Ramos (cell line): ENCODE results near the gene SLC9A5.

Experiments used
- in situ Hi-C: fragments of 300-500 bp; cut with MboI; formaldehyde crosslinking; loops from one replicate; pipeline ENCODE4 v1.14.3; 2022; ENCODE audit warnings: low sequenced_read_pairs; ENCODE audit not compliant: unreplicated experiment

Gene SLC9A5, protein sequence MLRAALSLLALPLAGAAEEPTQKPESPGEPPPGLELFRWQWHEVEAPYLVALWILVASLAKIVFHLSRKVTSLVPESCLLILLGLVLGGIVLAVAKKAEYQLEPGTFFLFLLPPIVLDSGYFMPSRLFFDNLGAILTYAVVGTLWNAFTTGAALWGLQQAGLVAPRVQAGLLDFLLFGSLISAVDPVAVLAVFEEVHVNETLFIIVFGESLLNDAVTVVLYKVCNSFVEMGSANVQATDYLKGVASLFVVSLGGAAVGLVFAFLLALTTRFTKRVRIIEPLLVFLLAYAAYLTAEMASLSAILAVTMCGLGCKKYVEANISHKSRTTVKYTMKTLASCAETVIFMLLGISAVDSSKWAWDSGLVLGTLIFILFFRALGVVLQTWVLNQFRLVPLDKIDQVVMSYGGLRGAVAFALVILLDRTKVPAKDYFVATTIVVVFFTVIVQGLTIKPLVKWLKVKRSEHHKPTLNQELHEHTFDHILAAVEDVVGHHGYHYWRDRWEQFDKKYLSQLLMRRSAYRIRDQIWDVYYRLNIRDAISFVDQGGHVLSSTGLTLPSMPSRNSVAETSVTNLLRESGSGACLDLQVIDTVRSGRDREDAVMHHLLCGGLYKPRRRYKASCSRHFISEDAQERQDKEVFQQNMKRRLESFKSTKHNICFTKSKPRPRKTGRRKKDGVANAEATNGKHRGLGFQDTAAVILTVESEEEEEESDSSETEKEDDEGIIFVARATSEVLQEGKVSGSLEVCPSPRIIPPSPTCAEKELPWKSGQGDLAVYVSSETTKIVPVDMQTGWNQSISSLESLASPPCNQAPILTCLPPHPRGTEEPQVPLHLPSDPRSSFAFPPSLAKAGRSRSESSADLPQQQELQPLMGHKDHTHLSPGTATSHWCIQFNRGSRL

DNA sequence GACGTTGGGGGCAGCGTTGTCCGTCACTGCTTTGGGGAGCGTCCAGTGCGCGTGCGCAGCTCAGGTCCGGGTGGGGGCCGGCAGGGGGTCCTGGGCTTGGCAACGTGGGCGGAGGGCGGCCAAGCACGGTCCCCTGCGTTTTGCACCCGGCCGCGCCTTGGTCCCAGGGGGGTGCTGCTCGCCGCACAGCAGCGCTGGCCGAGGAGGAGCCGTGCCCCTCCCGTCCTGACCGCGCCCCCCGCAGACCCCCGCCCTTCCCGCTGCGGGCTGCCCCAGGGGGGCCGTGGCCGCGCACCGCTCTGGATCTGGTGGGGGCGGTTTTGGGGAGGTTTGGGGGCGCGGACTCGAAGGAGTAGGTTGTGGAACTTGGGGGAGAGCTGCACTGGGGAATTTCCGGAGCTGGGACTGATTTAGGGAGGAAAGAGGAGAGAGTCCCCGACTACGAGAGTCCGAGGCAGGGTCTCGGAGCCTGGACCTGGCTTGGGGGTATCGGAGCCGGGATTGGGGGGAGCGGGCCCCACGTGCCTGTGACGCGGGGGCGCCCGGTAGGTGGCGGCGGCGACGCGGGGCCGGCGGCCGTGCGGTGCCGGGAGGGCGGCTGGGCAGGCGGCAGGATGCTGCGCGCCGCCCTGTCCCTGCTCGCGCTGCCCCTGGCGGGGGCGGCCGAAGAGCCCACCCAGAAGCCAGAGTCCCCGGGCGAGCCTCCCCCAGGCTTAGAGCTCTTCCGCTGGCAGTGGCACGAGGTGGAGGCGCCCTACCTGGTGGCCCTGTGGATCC lies at the start of gene SLC9A5:
Gene SLC9A5, plus strand, starts transcription at position 579 of the 777 bp plus-strand sequence. Its CDS starts 36 bp downstream, at position 615.
- in situ Hi-C loops = no loop called here

DNA sequence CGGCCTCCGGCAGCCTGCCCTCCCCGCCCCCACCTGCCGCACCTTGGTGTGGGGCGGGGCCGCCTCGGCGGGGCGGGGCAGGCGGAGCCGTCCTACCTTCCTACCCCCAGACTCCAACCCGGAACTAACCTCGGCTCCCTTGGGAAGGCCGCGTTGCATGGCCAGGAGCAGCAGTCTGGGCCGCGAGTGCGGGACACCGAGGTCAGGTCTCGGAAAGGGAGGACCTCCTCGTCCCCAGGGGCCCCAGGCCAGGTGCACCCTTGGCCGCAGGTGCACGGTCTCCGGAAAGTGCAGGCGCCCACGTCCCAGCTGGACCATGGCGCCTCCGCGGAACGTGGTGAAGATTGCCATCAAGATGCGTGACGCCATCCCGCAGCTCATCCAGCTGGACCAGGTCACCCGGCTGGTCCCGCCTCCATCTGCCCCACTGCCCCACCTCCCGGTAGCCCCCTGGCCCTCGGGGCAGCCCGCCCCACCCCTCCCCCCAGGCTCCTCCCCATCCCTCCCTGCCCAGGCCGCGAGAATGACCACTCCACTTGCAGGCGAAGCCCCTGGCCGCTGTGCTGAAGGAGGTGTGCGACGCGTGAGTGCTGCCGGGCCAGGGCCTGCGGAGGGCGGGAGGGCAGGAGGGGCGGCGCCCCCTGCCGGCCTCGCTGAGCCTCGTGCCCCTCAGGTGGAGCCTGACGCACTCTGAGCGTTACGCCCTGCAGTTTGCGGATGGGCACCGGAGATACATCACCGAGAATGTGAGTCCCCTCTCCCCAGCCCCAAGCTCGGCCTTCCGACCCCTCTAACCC lies 49.6 kb upstream of the SLC9A5 start, which contains the start of gene ELMO3:
Gene ELMO3, plus strand, starts transcription at position 121 of the 797 bp plus-strand sequence. Its CDS starts 196 bp downstream, at position 317.
- in situ Hi-C loops = no loop called here

DNA sequence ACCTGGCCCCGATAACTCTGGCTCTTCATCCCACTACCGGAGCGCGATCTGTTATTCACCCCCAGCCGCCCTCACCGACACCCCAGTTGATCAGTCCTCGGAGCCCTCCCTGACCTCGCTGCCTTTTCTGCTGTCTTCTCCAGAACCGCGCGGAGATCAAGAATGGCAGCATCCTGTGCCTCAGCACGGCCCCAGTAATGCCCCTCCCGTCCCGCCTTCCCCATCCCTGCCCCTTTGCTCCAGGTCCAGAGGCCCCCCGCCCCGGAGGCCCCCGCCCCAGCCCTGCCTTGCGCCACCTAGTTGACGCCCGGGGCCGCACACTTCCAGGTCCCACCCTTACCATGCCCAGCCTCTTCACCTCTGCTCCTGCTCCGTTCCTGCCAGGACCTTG lies 49.0 kb upstream of the SLC9A5 start:
- in situ Hi-C loops = no loop called here

DNA sequence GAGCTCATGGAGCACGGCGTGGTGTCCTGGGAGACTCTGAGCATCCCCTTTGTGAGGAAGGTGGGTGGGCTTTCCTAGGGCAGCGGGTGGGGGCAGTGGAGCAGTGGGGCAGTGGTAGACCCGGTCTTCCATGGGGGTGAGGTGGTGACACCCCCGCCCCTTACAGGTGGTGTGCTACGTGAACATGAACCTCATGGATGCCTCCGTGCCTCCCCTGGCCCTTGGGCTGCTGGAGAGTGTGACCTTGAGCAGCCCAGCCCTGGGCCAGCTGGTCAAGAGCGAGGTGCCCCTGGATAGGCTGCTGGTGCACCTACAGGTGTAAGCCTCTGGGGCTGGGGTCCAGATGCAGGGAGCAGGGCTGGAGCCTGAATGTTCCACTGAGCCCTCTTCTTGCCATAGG lies 48.3 kb upstream of the SLC9A5 start:
- in situ Hi-C loops = no loop called here

DNA sequence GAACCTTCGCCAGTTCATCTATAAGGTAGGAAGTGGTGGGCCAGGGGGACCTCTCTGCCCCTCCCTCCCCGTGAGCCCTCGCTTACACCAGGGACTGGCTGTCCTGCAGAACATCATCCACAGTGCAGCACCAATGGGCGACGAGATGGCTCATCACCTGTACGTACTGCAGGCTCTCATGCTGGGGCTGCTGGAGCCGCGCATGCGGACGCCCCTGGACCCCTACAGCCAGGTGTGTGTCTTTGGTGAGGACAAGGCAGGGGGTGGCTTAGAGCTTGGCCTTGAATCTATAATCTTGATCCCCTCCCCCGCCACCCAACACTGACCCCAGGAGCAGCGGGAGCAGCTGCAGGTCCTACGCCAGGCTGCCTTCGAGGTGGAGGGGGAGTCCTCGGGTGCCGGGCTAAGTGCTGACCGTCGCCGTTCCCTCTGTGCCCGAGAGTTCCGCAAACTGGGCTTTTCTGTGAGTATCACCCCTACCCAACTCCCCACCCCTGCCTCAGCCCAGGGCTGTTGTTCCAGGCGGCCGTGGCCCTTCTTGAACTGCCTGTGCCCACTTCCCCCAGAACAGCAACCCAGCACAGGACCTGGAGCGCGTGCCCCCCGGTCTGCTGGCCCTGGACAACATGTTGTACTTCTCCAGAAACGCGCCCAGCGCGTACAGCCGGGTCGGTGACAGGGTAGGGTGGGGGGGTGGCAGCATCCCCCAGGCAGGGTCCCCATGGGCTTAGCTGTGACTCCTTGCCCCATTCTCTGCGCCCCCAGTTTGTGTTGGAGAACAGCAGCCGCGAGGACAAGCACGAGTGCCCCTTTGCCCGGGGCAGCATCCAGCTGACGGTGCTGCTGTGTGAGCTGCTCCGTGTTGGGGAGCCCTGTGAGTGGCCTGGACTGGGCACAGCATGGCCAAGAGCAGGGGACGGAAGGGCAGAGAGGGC lies 47.1 kb upstream of the SLC9A5 start:
- in situ Hi-C loops = no loop called here

DNA sequence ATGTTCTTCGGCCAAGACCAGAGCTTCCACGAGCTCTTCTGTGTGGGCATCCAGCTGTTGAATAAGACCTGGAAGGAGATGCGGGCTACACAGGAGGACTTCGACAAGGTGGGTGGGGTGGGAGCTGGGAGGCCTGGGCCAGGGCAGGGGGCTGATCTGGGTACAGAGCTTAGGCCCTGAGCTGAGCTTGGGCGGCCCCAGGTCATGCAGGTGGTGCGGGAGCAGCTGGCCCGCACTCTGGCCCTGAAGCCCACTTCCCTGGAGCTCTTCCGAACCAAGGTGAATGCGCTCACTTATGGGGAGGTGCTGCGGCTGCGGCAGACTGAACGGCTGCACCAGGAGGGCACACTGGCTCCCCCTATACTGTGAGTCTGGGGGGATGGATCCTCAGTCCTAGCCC lies 46.4 kb upstream of the SLC9A5 start:
- in situ Hi-C loops = no loop called here

DNA sequence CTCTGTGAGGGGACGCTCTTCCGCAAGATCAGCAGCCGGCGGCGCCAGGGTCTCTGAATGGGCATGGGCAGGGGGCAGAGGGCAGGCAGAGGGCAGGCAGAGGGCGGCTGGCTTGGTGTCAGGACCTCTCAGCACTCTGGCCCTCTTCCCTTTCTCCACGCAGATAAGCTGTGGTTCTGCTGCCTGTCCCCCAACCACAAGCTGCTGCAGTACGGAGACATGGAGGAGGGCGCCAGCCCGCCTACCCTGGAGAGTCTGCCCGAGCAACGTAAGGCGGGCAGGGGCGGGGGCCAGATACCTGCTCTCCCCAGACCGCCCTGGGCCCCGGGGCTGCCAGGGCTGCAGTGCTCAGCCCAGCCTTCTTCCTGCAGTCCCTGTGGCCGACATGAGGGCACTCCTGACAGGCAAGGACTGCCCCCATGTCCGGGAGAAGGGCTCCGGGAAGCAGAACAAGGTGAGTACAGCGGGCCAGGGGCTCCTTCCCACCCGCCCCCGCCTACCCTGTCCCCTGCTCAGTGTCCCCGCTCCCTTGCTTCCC lies 45.8 kb upstream of the SLC9A5 start:
- in situ Hi-C loops = no loop called here

DNA sequence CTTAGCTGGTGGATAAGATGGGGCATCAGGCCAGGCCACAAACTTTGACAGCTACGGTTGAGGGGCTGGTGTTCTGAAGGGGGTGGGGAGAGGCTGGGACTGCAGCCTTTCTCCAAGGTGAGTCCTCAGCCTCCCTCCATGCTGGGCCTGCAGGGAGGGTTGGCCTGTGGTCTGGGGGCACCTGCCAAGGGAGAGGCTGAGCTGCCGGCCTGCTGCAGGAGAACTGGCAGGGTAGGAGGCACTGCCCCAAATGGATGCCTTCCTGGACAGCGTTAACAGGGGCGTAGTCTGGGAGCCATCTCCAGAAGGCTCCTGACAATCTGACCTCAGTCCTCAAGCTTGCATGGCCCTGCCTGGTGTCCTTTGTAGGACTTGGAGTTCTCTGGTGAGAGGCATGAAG lies 44.7 kb upstream of the SLC9A5 start:
- in situ Hi-C loops = no loop called here

DNA sequence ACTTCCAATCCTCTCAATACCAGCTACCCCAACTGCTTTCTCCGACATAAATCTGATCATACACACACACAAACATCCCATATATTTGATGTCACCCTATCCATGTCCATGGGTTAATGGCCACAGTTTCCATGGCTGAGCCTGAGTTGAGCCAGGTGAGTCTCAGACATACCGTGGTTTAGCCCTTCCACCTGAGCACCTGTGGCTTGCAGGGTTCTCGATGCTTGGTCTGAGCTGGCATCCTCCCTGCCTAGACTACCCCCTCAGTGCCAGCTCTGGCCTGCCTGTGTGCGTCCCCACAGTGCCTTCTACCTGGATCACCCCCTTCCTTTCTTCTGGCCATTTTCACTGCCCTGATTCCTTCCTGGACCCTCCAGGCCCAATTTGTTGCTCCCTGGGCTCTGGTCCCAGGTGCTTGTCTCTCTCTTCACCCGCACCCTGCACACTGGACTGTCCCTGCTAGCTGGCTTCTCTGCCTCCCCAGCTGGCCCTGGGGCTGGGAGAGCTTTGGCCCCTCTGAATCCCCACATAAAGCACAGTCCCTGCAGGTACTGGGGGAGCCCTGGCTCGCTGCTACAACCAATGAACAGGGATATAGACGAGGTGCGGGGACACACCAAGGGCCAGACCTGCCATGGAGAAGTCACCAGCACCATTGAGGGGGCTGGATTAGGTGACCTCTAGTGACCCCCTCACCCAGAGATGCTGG lies 42.5 kb upstream of the SLC9A5 start:
- in situ Hi-C loops = no loop called here

DNA sequence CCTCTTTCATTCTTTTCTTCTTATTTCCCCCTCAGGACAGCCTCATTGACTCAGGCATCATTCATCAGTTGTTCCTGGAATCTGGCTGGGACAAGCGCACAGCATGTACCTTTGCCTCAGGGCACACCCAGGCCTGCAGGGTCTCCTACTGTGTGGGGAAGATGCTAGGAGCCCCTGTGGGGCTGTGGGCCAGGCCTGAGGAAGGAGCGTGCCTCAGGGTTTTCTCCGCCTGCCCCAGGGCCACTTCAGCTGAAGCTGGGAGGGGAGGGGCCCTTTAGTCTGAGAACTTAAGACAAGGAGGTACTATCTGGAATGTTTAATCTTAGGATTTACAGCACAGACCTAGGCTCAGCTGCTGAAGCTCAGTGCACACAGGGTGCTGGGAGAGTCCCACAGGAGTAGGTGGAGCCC lies 41.9 kb upstream of the SLC9A5 start:
- in situ Hi-C loops = no loop called here

DNA sequence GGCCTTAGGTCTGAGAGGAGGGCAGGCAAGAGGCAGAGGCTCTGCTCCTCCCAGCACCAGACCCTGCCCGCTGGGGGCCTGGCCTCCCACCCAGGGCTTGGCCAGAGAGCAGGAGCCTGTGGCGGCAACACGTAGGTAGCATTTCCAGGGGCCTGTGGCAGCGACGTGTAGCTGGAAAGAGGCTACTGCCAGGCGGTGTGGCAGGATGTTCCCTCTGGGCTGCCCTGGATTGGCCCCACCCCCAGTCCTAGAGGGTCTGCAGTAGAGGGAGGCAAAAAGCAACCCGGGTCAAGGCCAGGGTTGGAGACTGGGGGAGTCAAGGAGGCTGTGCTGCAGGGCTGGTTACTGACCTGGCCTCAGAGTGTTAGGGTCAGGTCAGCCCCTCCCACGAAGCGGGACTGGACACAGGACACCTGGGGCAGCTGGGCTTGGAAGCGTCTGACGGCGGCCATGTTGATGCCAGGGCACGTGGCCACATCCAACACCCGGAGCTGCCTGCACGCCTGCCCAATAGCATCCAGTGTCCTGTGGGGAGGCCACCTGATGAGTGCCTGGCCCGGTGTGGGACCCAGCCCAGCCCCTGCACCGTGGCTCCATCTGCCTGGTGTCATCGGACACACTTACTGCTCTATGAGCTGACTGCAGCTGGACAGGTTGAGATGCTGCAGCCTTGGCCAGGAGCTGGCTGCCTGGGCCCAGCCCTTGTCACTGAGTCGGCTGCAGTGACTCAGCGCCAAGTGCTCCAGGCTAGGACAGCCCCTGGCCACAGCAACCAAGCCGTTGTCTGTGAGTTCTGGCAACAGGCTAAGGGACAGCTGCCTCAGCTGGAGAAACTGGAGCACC lies 41.3 kb upstream of the SLC9A5 start:
- in situ Hi-C loops = no loop called here

DNA sequence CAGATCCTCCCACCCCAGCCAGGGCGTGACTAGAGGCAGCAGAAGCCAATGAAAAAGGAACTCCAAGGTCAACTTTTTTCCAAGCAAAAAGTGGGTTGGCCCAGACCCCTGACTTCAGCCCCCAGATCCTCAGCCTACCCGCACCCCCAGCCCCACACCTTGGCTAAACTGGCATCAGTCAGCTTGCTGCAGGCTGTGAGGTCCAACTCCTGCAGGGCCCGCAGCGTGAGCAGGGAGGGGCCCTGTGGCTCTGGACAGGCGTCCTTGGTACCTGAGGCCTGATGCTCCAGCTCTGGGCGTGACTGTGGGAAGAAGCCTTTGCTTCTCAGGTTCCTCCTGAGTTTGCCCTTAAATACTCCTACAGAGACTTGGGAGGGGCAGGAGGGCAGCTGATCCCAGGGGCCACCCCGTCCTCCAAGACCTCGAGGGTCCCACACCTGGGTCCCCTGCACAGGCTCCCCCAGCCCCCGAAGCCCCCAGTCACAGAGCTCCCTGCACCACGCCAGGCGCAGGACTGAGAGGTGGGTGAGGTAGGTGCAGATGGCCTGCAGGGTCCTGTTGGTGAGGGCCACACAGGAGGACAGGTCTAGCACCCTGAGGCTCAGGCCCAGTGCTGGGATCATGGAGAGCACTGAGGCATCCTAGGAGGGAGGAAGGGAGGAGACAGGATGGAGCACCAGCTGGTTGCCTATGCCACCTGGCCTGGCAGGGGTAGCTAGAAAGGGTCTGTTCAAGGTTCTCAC lies 40.5 kb upstream of the SLC9A5 start:
- in situ Hi-C loops = no loop called here

DNA sequence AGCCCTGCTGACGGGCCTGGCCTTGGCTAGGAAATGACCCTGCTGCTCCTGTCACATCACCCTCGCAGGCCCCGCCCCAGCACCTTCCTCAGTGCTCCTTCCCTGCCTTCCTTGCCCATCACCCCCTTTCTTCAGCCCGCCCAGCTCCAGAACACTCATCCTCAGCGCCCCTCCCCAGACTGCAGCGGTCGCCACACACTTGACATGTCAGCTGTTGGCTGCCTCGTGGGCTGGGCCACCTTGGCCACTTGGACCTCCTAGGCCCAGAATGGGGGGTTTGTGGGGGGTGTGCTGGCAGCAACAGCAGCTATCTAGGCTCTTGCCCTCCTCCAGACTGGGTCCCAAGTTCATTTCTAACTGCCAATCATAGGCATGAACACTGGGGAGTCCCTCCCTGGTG lies 39.2 kb upstream of the SLC9A5 start:
- in situ Hi-C loops = no loop called here

DNA sequence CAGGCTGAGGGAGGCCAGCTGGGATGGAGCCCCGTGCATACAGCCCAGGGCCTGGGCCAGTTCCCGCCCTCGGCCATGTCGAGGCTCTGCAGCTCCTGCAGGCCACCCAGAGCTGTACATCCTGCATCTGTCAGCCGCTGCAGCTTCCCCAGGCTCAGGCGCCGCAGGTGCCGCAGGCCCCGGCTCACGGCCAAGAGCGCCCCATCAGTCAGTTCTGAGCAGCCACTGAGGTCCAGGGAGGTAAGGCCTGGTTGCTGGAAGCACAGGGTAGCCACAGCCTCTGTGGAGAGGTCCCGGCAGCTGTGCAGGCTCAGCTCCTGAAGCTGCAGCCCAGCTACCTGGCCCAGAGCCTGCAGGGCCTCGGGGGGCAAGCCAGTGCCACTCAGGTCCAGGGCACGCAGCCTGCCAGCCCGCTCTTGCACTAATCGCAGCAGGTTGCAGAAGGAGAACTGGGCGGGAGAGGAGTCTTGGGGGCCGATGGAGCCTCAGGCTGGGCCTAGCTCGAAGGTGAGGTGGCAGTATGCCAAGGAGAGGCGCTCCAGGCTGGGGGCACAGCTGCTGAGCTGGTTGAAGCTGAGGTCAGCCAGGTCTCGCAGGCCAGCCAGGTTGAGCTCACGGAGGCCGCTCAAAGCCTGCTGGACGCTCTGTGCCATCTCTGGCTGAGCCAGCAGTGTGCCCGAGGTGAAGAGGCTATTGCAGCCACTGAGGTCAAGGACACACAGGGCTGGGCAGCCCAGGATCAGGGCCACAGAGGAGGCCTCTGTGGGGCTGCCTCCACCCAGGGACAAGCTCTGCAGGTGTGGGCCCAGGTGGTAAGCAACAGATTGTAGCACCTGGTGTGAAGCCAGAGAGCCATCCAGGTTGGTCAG lies 38.5 kb upstream of the SLC9A5 start:
- in situ Hi-C loops = no loop called here

DNA sequence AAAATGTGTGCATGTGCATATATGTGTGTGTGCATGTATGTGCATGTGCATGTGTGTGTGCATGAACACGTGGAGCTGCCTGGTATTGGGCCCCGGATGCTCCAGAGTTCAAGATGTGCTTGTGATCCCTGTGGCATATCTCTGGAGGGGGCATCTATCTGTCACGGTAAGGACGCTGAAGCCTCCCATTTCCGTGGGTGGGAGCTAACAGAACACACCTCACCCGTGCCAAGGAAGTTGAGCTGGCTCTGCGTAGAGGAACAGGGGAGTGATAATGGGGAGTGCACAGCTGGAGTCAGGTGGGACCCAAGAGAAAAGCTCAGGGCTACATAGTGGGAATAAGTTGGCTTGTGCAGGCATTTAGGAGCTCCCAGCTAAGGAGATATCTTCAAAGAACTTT lies 37.1 kb upstream of the SLC9A5 start:
- in situ Hi-C loops = no loop called here
